SIG-M5 treated with dmso at 0.1 percent for 504 hours (cell line): ENCODE data around the gene BCOR.

Experiments used
- DNase-seq: peaks from one replicate; lab custom pipeline; 2025; ENCODE audit not compliant: unreplicated experiment; lab: John Stamatoyannopoulos, UW

Gene BCOR

DNA sequence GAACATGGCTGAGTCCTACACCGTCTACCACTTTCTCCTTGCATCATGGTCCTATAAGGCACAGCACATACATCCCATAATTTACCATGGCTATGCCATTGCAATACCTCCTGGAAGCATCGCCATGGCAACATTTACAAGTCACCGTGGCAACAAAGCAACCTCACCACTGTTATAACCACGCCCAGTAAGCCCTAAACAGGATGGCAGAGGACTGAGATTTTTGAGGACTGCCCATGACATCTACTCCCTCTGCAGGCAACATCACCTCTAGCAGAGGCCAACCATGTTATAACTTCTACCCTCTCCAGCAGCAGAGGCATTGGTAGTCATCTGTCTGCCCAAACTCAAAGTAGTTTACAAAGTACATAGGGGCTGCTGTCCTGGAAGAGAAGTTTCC lies 29.7 kb downstream of the BCOR start:
- peak; percentile 15 for DNase-seq

GRCh38 chrX:40066700-40067099 lies 31.1 kb downstream of the BCOR start:
- no peak for DNase-seq

DNA sequence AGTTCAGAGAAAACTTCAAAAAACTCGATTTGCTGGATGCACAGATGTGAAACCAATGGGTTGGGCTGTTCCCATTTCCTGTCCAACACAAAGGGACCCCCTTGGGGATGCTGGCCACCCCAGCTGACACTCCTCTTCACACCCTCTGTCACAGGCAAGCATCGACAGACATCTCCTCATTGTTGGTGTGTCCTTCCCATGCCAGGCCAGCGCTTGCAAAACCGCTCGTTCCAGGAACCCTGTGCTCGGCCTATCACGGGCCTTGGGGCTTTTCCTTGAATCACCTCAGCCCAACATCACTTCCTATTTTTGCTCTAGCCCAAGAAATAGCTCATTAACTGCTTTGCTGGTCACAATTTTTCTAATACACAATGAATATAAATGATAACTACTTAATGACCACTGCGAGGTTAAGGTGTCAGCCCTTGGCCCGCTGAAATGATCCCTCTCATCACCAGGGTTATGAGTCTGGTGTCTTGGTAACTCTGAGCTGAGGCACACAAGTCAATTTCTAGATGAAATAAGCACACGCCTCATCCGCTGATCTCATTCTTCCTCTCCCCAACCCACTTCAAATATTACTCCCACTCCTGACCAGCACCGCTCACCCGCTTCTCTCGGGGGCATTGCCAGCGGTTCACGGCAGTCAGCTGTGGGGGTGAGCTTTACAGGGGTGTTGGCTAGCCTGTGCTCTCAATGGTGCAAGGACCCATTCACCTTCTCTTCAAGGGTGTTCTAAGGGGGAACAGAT lies 32.3 kb downstream of the BCOR start:
- no peak for DNase-seq

DNA sequence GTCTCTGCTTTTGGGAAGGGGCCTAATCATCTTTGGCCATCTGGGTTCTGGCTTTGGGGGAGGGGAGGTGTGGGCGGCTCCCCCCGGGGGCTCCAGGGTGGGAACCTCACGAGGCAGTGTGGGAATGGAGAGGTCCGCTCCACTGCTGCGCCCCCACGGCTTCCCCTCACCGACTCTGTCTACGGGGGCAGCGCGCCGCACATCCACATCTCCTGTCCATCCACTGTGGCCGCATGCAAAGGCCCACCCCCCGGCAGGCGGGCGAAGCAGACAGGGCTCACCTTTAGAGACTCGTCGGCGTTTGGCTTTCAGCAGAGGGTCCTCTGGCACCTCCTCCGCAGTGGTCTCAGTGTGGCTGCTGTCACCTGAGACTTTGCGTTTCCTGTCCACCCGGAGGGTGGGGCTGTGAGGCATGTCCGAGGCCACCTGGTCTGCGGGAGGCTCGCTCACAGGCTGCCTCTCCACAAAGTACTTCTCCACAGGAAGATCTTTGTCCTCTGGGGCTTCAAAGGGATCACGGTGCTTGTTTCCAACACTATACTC lies 33.6 kb downstream of the BCOR start:
- no peak for DNase-seq

DNA sequence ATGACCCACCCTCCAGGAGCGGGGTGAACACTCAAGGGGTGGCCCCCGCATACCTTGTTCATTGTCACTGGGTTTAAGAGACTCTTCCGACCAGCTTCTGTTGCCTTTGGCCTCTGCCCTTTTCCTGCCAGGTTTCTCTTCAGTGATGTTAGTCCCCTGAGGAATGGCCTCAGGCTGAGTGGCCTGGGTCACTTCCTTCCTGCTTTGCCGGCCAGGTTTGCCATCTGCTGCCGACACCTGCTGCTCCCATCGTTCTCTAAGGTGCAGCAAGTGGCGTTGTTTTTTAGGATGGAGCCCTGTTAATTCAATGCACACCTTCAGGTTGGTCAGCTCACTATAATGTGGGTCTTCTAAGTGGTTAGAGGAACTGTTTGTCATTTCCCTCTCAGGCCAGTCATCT lies 34.2 kb downstream of the BCOR start:
- DNase-seq, result no peak

GRCh38 chrX:40062525-40063155 lies 35.1 kb downstream of the BCOR start:
- no peak for DNase-seq

- no peak for DNase-seq
Measured at GRCh38 chrX:40061871-40062524, 35.8 kb downstream of the BCOR start.

DNA sequence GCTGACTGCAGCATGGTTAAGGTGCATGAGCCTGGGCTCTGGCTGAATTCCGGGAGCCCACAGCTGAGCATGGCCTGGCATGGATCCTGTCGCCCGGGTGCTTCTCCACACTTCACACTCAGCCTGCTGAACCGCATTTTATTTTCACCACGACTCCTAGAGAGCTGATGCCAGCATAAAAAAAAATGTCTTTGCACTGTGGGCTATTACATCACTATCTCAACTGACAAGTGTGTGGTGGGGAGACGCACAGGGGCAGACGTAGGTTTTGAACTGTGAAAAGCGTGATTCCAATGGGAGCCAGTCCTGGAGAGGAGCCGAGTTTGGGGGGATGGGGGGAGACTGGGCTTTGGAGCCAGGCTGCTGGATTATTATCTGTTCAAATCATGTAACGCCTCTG lies 36.8 kb downstream of the BCOR start:
- DNase-seq, result no peak

GRCh38 chrX:40060356-40060845 lies 37.4 kb downstream of the BCOR start:
- no peak for DNase-seq

DNA sequence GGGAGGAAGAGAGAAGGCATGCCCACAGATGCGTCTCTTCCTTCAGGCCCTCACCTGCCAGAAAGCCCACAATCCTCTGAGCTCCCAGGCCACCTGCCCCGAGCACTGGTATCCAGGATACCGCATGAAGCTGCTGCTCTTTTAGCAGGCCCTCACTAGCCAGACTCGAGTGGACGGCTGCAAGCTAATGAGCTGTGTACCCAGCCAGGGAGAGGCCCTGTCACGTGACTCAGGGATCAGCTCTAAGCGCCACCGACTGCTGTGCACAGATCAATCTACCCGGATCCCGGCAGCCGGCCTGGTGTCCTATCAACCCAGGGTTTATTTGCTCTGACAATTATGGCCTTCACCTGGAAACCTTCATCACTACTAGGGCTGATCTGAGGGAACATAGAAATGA lies 39.0 kb downstream of the BCOR start:
- no peak for DNase-seq

- no peak for DNase-seq
Measured at GRCh38 chrX:40057405-40057804, 40.4 kb downstream of the BCOR start.

GRCh38 chrX:40056420-40056819 lies 41.3 kb downstream of the BCOR start:
- DNase-seq, result no peak

DNA sequence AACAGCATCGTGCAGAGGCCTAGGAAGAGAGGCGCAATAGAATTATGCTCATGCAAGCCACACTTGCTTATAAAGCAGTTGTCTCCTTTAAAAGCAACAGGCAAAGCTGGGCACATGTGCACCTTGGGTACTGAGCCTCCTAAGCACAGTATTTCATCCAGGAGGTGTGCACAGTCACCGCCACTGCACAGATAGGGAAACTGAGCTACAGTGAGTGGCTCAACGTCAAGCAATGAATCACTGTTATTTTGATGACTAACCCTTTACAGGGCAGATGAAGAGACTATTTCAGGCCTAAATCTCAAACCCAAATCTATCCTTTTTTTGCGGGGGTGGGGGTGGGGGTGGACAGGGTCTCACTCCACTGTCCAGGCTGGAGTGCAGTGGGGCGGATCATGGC lies 42.3 kb downstream of the BCOR start:
- no peak for DNase-seq

DNA sequence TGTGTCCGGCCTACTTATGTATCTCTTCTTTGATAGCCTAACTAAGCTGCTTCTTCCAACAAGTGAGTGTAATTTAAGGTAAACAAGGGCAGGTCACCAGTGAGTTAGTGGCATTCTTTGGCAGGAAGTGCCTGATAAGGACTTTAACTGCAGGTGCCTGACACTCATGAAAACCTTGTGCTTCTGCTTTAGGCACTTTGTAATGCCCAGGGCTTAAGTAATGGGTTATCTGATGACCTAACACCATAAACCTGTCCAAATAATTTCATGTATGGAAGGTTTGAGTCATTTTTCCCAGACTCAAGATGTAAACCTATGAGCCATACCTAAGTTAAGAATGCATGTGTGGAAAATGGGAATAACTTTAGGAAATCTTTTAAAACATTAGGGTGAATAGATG lies 43.0 kb downstream of the BCOR start:
- no peak for DNase-seq

- DNase-seq, result no peak
Measured at GRCh38 chrX:40050532-40050931, 47.2 kb downstream of the BCOR start.

- DNase-seq, result no peak
Measured at GRCh38 chrX:40049084-40049641, 48.6 kb downstream of the BCOR start.

DNA sequence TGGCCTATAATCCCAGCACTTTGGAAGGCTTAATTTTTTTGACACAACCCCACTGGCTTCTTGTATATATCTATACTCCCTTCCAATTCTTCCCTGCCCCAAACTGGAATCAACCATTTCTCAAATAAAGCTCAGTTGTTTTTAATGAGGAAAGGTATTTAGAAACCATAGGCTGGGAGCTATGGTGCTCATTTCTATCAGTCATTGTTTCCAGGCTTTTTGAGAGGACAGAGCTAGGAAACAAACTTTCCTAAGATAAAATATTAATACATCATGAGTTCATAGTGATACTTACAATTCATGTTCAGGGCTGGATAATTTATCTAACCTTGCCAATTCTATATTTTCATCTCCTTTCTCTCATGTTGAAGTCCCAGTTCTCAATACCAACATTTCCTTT lies 50.3 kb downstream of the BCOR start:
- DNase-seq, result no peak

DNA sequence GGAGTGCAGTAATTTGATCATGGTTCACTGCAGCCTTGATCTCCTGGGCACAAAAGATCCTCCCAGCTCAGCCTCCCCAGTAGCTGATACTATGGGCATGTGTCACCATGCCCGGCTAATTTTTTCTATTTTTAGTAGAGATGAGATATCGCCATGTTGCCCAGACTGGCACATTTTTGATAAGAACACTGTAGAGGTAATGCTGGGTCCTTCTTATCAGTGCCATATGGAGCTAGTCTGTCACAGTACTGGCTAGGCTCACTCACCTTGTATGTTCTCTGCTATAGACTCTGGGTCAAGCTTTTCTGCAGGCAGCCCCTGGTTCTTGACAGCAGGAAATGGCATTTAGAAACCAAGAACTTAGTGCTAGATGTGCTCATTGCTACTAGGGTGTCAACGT lies 53.9 kb downstream of the BCOR start:
- no peak for DNase-seq

GRCh38 chrX:40041915-40042314 lies 55.8 kb downstream of the BCOR start:
- DNase-seq, result no peak

DNA sequence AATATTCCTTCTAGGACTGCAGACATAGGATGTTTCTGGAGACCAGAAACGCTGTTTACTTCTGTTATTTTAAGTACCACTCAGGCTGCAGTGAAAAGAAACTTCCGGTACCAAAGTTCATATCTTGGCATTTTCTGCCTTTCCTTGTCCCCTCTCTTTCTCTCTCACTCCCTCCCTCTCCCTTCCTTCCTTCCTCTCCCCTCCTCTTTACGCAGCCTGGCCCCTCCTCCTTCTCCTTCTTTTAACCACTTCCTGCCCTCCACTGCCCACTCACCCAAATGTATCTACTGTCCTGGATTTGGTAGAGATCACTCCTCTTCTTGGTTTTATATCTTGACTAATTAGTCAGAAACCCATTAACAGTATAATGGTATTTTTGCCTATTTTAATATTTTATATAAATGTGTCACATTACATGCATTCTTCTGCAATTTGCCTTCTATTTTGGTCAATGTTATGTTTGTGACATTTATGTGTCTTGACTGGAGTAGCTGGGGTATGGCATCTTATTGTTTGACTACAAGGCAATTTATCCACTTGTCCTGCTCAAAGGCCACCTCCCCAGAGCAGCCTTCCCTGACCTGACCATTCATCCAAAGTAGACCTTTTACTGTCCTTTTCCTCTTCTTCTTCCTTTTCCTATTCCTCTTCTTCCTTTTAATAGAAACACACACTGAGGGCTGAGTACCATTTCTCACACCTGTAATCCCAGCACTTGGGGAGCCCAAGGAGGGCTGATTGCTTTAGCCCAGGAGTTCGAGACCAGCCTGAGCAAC lies 56.9 kb downstream of the BCOR start:
- no peak for DNase-seq

DNA sequence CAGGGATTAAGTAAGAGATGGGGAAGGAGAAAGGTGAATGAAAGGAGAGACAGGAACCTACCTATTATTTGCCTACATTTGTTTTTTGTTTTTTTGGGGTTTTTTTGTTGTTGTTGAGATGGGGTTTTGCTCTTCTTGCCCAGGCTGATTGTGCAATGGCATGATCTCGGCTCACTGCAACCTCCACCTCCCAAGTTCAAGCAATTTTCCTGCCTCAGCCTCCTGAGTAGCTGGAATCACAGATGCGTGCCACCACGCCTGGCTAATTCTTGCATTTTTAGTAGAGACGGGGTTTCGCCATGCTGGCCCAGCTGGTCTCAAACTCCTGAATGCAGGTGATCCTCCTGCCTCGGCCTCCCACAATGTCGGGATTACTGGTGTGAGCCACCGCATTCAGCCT lies 57.9 kb downstream of the BCOR start:
- DNase-seq, result no peak
